ENCODE measurements around the gene TBC1D14.
"Not testable (repeated sequence)": the region's sequence is repeated elsewhere in the genome, so short reads cannot be mapped to it uniquely, and the experiment has no call there.

The TBC1D14 gene

DNA sequence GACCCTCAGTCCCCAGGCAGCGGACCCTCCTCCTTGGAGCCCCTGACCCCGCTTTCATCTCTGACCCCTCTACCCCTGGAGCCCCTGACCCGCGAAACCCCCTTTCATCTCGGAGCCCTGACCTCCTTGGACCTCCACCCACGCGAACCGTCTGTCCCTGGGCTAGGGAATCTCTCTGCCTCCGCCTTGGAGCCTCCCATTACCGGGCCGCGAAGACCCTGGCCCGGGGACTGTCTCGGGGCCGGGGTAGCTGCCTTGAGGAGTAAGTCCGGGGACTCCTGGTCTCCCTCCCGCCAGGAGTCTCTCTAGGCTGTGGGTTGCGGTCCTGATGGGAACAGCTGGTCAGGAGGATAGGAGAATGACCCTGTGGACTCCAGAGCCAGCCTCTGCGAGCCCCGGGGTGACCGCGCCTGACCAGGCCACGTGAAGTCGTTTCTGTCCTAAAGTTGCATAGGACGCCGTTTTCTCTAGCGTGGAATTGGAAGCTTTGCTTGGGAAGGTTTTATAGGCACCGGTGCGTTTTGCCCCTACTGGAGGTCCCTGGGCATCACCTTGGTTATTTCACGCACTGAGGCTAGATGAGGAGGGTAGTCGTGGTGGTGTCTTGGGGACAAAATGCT is 824 bp downstream of the TBC1D14 start:
- DNase-seq (ENCODE audit: low spot score) = no peak

DNA sequence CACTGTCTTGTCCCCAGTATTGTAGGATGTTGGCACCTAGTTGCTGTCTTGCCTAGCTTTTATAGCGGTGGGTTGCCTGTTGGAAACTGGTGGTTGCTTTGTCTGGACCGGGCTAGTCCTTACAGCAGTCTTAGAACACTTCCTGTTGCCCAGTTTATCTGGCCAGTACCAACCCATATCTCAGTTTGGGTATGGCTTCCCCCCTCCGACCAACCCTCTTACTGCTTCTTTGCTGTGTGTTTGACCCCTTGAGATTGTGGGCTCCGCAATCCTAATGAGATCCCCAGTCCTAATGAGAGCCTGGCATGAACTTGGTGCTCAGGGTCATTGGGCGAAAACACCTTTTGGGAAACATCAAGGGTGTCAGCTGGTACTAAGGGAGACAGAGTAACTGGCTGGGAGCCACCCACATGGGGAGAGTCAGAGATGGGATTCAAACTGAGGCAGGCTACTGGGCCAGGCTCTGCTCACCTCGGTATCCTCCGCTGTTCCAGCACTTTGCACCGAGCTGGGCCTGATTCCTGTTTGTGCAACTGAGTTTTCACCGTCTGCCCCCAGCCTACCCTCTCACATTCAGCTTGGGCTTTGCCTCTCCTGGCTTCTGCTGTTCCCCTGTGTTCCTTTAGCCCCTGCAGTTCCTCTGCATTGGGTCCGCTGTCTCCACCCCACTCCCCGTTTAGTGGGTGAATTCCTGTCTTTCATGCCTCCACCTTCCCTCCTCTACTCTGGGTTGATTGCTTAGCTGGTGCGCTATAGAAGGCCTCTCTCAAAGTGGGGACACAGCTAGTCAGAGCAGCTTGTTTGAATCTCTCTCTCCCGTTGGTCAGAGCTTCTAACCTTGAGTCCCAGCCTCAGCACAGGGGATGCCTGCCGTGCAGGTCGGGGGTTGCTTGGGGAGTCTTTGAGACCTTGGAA is 1.6 kb downstream of the TBC1D14 start:
- no peak for DNase-seq (ENCODE audit: low spot score)

DNA sequence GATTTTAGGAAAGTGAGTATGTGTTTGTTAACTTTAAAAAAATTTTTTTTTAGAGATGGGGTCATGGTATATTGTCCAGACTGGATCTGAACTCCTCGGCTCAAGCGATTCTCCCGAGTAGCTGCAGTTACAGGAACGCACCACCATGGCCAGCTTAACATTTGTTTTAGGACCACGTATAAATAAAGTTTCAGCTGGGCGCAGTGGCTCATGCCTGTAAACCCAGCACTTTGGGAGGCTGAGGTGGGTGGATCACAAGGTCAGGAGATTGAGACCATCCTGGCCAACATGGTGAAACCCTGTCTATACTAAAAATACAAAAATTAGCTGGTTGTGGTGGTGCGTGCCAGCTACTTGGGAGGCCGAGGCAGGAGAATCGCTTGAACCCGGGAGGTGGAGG is 2.3 kb downstream of the TBC1D14 start:
- not testable (repeated sequence) for DNase-seq (ENCODE audit: low spot score)

DNA sequence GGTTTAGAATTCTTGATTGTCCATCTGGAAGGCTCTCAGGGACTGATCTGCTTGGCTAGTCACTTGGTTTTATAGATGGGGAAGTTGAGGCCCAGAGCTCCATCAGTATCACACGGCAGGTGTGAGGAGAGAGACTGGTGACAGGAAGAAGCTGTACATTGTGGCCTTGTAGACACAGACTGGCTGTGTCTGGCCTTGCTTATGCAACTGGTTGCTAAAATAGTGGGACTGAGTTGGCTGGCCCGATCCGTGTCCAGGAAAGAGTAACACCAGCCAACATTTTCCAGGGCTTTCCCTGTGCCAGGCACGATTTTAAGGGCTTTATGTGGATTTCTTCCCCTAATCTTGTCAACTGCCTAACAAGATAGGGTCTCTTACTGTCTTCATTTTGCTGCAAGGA is 2.8 kb downstream of the TBC1D14 start:
- DNase-seq (ENCODE audit: low spot score) = no peak

DNA sequence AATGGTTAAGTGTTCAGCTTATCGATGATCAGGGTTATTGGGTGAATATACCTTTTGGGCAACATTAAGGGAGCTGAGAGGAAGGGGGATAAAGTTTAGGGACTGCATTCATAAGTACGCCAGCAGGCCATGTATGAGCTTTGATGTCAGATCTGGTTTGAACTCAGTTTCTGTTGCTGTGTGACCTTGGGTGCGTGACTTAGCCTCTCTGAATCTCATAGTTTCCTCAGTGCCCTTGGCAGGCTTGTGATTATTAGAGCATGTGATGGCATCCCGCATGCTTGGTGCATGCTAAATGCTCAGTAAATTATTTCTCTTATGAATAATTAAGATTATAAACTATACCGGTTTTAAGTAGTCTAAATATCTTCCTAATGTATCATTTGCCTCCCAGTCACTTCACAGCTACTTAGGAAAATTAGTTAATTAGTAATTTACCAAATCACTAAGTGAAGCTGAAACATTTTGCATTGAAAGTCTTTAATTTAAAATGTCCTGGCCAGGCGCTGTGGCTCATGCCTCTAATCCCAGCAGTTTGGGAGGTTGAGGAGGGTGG is 3.8 kb downstream of the TBC1D14 start:
- DNase-seq (ENCODE audit: low spot score) = no peak

DNA sequence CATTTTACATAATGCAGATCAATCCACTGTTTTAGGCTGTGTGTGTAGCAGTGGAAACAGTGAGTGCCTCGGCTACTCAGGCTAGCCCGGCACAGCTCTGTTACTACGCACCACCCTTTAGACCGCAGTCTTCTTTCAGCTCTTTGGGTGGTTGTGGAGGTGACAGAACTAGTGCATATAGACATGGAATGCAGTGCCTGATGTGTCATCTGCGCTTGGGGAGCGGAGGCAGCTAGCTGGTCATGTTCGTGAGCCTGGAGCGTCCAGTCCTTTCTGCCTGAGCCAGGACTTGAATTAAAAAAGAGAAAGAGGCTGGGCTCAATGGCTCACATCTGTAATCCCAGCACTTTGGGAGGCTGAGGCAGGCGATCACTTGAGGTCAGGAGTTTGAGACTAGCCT is 4.8 kb downstream of the TBC1D14 start:
- no peak for DNase-seq (ENCODE audit: low spot score)

DNA sequence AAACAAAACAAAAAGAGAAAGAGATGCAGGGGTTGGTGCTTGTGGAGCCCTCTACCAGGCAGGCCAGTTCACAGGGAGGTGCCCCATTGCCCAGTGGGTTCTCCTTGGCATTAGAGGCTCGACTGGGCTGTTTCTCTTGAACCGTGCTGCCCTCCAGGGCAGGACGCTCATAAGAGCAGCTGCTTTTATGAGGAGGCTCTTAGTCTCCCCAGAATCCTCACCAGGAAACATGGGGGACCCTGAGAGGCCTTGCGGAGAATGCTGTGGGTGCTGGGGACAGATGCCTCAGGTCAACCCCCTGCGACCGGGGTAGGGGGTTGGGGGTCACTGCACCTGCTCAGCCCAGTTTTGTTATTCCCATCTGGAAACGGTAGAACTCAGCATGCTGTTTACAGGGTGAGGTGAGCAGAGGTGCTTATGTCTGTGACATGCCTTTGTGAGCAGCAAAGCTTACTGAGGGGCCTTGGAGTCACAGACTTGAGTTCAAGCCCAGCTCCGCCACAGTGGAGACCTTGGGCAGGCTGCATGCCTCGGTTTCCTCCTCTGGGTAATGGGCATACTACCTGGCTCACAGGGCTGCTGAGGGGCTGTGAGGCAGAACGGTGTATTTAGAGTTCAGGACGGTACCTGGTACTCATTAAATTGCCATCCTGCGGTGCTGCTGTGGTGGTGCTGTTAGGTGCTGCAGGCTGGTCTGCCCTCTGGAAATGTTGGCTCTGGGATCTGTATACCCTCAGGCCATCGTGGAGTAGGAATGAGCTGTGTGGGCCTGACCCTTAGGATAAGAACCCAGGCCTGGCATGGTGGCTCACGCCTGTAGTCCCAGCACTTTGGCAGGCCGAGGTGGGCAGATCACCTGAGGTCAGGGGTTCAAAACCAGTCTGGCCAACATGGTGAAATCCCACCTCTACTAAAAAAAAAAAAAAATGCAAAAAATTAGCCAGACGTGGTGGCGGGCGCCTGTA is 5.7 kb downstream of the TBC1D14 start:
- DNase-seq (ENCODE audit: low spot score) = no peak

DNA sequence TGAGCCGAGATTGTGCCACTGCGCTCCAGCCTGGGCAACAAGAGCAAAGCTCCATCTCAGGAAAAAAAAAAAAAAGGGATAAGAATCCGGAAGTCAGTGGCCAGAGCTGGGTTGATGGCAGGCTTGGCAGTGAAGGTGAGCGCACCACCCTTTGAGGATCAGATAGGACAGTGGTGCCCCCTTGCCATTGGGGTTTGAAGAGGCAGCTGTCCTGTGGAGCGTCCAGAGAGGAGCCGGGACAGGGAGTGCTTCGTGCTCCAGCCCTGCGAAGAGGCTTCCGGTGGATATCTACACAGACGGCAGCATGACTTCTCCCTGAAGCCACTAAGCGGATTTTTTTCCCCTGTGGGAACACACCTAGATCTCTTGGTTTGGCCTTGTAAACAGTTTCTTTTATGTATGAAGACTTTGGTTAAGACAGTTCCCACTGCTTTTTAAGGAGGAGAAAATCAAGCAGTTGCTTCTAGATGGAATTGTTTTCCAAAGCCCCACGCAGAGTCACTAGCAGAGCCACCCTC is 6.5 kb downstream of the TBC1D14 start:
- no peak for DNase-seq (ENCODE audit: low spot score)

DNA sequence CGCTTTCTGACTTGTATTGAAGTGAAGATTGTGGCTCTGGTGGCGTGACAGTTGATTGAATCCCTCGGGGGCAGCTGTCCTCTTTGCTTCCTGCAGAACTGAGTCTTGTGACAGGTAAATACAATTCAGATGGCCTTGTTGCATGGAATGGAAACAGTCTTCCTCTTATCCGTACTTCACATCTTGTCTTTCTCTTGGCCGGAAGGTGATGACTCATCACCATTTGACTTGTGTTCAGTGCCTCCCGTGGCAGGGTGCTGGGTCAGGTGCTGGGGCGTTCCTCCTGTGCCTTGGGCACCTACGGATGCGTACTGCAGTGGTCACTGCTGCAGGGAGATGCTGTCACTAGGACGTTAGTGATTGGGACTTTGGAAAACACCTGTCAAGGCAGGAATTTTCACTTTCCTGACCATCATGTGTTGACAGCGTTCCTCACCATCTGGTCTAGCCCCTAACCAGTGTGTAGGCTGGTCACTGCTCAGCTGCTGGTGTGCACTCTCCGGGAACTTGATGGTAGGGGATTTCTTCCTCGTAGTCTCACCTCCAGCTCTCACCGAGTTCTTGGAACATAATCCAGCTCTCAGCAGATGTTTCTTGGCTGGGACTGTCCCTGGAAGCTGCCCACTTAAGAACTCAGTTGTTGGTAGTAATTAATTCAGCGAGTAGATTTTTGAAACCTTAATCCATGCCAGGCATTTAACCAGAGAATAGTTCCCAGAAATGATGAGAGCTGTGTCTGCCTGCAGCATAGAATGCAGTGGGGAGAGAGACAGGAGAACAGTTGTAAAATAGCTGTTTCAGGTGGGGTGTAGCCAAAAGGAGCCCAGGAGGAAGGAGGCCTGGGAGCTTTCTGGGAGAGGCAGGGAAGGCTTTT is 7.2 kb downstream of the TBC1D14 start:
- DNase-seq (ENCODE audit: low spot score) = no peak

DNA sequence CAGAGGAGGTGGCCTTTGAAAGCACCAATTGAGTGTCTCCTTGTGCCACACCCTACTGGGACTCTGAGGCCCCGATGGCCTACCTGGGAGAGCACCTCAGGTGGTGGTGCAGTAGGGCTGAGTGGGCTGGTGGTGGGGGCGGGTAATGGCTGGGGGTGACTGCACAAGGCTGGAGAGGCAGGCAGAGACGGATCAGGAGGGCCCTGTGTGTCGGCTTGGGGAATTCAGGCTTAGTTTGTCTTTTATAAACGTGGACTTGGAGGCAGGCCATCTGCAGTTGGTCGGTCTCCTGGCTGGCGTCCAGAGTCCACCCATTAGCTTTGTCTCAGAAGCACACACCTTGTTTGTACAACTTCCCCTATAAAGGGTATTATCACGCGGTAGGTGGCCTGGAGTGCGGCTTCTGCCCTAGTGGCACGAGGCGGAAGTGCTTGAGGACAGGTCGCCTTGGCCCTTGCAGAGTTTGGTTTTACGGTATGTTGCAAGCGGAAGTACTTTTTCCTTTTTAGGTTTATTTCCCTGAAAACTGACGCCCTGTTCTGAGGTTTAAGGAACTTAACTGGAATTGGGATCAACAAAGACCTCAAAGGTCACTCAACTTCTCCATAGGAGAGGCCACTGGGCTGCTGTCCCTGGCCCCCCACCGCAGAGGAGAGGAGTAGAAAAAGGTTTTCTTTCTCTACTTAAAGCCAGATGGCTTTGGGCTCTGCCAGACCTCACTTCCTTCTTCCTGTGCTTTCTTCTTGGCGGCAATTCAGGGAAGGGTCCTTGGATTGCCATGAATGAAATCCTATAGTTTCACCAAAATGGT is 8.0 kb downstream of the TBC1D14 start:
- DNase-seq (ENCODE audit: low spot score) = peak; percentile 64

DNA sequence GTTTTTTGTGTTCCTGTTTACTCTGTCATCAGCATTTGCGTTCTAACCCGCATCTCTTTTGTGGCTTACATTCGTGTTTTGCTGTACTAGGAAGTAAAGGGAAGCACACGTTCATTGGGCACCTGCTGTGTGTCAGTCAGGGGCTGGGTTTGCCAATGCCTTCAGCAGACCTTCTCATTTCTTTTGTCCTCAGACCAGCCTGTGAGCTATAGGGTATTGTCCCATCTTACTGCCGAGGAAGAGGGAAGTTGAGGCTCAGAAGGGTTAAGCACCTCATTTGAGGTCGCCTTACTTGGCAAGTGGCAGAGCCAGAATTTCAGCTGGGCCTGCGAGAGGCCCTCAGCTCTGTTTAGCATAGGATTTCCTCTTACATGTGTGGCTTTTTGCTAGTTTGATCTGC is 8.7 kb downstream of the TBC1D14 start:
- DNase-seq (ENCODE audit: low spot score) = no peak

DNA sequence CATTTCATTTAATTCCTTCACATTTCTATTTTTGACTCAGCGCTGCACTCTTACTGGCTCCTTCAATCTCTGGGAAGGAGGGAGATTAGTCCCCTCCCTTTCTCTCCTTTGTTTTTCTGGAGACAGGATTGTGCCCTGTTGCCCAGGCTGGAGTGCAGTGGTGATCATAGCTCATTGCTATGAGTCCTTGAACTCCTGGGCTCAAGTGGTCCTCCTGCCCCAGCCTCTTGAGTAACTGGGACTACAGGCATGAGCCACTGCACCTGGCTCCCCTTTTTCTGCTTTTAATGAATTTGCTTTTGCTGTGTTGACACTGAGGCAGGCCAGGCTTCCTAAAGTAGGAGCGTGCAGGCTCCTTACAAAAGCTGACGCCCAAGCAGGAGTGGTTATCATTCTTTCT is 10.5 kb downstream of the TBC1D14 start:
- DNase-seq (ENCODE audit: low spot score) = no peak

DNA sequence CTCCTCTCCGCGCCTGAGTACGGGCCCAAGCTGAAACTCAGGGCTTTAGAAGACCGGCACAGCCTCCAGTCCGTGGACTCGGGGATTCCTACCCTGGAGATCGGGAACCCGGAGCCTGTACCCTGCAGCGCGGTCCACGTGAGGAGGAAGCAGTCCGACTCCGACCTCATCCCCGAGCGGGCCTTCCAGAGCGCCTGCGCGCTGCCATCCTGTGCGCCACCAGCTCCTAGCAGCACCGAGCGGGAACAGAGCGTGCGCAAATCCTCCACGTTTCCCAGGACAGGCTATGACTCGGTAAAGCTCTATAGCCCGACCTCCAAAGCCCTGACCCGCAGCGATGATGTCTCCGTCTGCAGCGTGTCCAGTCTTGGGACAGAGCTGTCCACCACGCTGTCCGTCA is 13.9 kb downstream of the TBC1D14 start:
- no peak for DNase-seq (ENCODE audit: low spot score)

DNA sequence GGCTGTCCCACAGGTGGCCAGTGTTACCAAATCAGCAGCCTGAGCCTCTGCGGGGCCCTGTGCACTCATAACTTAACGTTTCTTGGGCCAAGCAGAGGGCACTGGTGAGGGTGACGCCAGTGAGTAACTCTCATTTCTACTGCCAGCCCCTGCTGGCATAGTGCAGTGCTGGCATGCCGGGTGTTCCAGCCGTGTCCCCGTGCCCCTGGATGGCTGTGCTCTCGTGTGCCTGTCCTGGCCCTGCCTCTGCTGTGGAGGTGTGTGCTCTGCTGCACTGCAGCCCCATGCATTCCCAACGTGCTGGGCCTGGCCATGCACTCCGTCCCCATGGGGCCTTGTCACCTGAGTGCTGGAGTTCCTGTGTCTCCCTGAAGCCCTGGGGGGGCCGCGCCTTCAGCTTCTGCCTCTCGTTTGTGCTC is 14.7 kb downstream of the TBC1D14 start:
- DNase-seq (ENCODE audit: low spot score) = no peak

DNA sequence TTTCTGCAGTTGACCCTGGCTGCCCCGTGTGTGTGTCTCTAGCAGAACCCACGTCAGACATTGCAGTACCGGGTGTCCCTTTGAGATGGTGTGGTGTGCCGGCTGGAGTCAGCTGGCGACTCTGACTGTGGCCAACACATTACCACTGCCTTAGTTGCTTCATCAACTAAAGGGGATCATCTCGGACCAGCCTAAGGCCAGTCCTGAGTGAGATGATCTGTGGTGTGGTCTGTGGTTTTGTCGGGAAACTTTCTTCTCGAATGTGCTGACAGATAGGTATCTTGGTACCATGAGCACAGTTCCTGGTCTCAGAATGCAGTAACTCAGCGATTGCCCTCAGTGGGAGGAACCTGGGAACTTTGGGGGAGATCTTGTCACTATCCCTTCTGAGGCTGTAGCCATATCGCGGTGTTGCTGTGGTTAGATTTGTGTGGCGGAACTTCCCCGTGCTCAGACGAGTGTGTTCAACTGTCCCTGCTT is 15.8 kb downstream of the TBC1D14 start:
- DNase-seq (ENCODE audit: low spot score) = no peak

DNA sequence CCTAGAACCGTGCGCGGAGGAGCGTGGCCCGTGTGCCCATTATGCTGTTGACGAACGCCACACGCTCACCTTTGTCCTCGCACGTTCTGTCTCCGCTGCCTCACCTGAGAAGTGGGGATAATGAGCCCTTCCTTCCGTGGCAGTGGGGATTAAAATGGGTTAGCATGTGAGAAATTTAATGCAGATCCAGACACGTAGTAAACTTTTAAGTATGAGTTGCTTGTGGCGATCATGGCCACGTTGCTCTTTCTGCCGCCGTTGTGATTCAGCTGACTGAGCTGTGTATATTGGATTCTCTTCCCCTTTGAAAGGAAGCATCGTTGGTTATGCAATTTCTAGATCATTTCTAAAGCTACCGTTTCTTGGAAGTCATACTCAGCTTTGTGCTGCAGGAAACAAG is 16.5 kb downstream of the TBC1D14 start:
- no peak for DNase-seq (ENCODE audit: low spot score)

DNA sequence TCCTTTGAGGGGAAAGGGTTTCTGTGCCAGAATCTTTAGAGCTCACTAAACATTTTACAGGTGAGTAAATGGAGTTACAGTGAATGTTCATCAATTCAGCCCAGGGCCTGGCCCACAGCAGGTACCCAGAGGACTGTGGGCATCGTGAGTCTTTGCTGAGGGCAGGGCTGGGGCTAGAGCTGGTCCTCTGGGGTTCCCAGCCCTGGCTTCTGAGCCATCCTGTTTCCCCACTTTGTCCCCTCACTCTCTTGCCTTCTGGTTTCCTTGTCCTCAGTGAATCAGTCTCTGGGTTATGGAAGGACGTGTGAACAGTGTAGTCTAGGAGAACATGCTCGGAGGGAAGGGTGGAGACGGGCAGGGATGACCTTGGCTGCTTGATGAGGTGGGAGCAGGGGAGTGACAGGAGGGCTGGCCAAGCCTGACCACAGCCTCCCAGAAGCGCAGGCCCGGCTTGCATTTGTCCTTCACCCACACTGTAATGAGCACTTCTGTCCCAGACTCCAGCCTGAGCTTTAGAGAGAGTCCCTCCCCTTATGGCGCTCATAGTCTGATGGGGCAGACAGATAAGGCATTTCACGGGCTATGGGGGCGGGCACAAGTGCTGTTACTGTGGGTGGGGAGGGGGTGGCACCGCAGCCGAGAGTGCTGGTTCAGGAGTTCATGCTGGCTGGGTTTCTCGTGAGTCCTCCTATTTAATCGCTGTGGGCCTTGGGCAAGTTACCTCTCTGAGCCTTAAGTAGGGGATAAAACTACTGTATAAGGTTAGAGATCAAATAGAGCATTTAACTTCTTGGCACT is 17.3 kb downstream of the TBC1D14 start:
- DNase-seq (ENCODE audit: low spot score) = no peak

DNA sequence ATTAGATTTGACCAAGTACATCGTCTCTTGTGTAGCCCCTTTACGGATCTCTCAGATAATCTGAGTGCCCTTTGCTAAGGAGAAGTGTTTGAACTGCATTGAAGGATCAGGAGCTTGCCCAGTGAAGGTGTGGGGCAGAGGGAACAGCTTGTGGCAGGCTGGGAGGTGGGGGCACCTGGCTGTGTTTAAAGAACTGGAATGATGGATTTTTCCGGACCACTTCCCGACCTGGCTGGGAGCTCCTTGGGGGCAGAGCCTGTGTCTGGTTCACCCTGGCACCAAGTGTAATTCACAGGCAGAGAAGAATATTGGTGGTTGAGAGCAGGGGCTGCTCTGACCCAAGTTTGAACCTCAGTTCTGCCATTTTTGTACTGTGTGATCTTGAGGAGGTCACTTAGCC is 18.5 kb downstream of the TBC1D14 start:
- DNase-seq (ENCODE audit: low spot score) = no peak

DNA sequence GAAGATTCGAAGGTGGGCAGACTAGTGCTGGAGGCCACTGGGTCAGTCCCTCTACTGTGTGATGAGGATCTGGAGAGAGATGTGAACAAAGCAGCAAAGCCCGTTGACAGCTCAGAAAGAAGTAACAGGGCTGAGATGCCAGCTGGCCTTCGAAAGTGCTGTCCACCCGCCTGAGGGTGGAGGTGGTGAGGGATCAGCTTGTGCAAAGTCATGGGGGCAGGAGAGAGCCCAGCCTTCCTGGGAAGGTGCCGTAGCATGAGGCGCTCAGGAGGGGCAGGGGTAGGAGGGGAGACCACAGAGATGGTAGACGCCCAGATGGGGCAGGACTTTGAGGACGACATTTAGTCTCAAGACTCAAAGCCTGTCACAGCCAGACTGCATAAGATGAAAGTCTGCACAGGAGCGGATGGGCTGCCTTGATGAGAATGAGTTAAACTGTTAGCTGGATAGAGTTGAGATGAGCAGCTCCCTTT is 19.7 kb downstream of the TBC1D14 start:
- DNase-seq (ENCODE audit: low spot score) = no peak

Measured in pons (tissue), 1 donor.